NCI-H69 (cell line): ENCODE results near the gene RNF151.
"Not testable (repeated sequence)": the region's sequence is repeated elsewhere in the genome, so short reads cannot be mapped to it uniquely, and the experiment has no call there.

Experiments used
- DNase-seq: peaks from one replicate; lab custom pipeline; 2025; lab: John Stamatoyannopoulos, UW

RNF151 gene

DNA sequence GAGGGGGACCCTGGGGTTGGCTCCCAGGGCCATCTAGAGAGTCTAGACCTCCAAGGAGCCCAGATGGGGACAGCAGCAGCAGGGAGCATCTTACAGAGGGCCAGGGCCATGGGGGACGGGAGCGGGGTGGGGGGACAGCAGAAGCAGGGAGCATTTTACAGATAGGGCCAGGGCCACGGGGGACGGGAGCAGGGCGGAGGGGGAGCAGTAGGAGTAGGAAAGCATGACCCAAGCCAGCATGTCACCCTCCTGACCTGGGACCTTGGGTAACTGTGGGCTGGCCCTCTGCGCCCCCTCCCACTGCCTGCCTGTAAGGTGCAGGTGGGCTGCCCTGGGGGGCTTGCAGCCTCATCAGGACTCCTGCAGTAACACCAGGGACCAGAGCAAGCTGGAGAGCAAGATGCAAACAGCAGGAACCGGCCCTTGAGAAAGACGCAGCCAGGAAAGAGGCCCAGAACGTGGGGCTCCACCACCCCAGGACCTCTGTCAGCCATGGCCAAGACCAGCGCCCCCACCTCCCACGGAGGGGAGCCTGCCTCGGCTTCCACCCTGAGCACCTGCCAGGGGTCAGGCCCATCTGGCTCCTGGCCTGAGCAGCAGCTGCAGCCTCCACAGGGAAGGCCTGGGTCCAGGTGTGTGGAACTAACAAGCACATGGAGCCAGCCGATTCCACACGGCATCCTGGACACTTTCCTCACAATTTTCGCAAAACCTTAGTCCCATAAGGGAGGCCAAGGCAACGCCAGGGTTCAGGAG, 40.6 kb downstream of the RNF151 start:
- no peak for DNase-seq

GRCh38 chr16:2008009-2008526, 41.4 kb downstream of the RNF151 start:
- DNase-seq, result no peak

- DNase-seq, result peak; percentile 57
Measured at GRCh38 chr16:2008631-2009163, 42.0 kb downstream of the RNF151 start.

DNA sequence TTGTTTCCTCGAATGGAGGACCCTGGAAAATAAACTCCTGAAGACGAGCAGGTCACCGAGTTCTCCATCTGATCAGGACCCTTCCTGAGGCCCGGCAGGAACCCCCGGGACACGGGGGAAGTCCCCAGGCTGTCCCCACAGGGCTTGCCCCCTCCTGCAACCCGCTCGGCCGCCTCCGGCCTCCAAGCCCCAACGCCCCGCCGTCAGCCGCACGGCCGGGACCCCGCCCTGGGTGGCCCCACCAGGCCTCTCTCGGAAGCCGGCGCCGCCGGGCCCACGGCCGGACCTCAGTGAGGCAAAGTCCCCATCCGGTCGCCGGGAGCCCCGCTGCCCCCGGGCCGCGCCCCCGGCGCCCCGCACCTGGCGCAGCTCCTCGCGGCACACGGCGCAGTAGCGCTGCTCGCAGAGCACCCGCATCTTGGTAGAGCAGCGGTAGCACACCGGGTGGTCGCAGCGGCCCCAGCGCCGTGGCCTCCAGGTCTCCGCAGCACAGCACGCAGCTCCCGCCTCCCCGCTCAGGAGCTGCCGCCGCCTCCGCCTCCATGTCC, 42.6 kb downstream of the RNF151 start:
- DNase-seq, result peak; percentile 66

GRCh38 chr16:2009791-2010510, 43.3 kb downstream of the RNF151 start, which contains the start of gene ZNF598:
Gene ZNF598 (minus strand): TSS chr16:2009821.
- DNase-seq, result peak; percentile 97

DNA sequence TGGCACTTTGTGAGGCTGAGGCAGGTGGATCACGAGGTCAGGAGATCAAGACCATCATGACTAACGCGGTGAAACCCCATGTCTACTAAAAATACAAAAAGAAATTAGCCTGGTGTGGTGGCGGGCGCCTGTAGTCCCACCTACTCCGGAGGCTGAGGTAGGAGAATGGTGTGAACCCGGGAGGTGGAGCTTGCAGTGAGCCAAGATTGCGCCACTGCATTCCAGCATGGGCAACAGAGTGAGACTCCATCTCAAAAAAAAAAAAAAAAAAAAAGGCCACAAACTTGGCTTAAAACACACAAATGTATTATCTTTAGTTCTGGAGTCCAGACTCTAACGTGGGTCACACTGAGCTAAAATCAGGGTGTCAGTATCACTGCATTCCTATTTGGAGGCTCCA, 45.1 kb downstream of the RNF151 start:
- DNase-seq, result not testable (repeated sequence)

GRCh38 chr16:2013527-2013926, 46.9 kb downstream of the RNF151 start:
- no peak for DNase-seq

DNA sequence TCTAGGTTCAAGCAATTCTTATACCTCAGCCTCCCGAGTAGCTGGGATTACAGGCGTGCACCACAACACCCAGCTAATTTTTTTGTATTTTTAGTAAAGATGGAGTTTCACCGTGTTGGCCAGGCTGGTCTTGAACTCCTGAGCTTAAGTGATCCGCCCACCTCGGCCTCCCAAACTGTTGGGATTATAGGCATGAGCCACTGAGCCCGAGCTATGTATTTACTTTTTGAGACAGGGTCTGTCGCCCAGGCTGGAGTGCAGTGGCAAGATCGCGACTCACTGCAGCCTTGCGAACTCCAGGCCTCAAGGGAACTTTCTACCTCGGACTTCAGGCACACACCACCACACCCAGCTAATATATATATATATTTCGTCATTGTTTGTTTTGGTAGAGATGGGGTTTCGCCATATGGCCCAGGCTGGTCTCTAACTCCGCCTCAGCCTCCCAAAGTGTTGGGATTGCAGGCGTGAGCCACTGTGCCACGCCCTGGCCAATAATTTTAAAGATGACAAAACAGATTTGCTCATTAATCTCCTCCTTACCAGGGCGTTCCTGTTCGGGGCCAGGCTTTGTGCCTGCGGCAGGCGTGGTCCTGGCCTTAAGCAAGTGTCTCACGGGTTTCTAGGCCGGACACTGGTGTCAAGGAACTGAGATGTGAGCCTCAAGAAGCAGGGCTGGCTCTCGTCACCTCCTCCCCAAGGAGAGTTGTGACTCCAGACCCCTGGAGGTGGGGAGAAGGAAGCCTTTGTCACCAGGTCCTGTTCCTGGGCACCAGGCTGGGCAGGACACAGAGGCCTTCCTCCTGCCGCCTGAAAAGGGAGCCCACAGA, 48.7 kb downstream of the RNF151 start:
- peak; percentile 96 for DNase-seq

DNA sequence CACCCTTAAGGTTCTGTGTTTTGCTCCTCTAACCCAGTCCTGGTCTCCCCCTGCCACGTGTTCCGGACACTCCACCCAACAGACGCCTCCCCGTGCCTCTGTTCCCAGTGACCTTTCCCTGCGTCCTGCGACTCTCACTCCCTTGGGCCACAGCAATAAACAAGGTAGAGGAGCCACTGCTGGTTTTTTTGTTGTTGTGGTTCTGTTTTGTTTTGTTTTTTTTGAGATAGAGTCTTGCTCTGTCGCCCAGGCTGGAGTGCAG, 49.2 kb downstream of the RNF151 start:
- DNase-seq, result no peak

DNA sequence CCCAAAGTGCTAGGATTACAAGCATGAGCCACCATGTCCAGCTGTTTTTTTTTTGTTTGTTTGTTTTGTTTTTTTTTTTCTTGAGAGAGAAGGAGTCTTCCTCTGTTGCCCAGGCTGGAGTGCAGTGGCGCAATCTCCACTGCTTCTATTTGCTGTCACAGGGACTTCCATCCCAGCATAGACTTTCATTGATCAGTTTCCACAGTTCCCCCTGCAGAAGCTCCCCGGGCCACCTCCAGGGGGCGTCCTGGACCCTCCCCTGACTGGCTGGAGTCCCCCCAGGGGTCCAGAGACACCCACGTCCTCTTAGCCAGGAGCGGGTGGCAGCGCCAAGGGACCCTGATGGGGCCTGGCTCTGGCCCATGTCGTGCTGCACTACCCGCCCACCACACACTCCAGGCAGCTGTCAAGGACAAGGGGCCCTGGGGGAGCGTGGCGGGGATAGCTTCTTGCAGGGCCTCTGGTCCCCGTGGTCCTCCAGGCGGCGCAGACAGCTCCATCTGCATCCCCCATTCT, 49.8 kb downstream of the RNF151 start:
- DNase-seq, result peak; percentile 46
